Kidney glomerular epithelial cell (primary cell): ENCODE results near the gene CEP85.
A peak's percentile ranks its signal among the peaks of the same experiment; 100 is the strongest.

Experiments used
- DNase-seq: peaks from one replicate; lab custom pipeline; 2025; lab: John Stamatoyannopoulos, UW

Gene CEP85

GRCh38 chr1:26315874-26316850 lies 82.2 kb downstream of the CEP85 start:
- no peak for DNase-seq

GRCh38 chr1:26317146-26317545 lies 83.1 kb downstream of the CEP85 start:
- no peak for DNase-seq

GRCh38 chr1:26317612-26318337 lies 83.8 kb downstream of the CEP85 start, which contains the start of gene CD52:
CD52 (plus strand) TSS chr1:26317958; CDS start chr1:26318018, 60 bp downstream.
- DNase-seq, result no peak

GRCh38 chr1:26318338-26319064 lies 84.5 kb downstream of the CEP85 start:
- DNase-seq, result no peak

- DNase-seq, result no peak
These were observed 86.9 kb downstream of the CEP85 start for GRCh38 chr1:26320896-26321295.

GRCh38 chr1:26321315-26322041 lies 87.5 kb downstream of the CEP85 start:
- DNase-seq, result peak; percentile 51

- DNase-seq, result no peak
These were observed 88.0 kb downstream of the CEP85 start for GRCh38 chr1:26322042-26322331.

GRCh38 chr1:26323382-26323781 lies 89.4 kb downstream of the CEP85 start:
- no peak for DNase-seq

GRCh38 chr1:26324550-26324949 lies 90.5 kb downstream of the CEP85 start:
- DNase-seq, result no peak

GRCh38 chr1:26327956-26328362 lies 94.0 kb downstream of the CEP85 start:
- no peak for DNase-seq
